ENCODE results near the gene CACNG1. TPM values are rescaled to one million over a fixed set of nuclear protein-coding genes. Genes with fewer than 3 reads are reported as not detected.

The CACNG1 gene
- polyA plus RNA-seq, 2 donors = not detected

DNA sequence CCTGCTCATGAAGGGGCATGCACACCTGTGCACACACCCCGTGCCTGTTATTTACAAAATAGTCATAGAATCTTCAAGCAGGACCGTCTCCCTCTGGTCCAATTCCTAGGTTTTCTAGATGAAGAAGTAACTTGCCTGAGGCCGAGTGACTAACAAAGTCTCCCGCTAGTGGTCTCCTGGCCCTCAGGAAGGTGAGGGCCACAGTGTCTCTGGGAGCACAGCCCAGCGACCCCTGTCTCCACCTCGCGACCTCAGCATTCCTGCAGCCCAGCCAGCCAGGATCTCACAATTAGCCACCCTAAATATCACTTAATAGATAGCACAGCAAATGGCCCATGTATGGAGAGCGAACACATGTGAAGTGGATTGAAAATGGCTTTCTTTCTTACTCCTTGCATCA lies 30.5 kb upstream of the CACNG1 start:
- WGBS, 2 donors = 75 to 87% methylated on average over 8 of the region's 8 CpGs
- Histone ChIP-seq H3K27me3 (ENCODE audit: control insufficient read depth in 1 of 2, insufficient read depth in 2 of 2, low read length in 2 of 2) (no peaks in the 10 kb centered on the region), H3K9me3 (ENCODE audit: control insufficient read depth in 2 of 2, insufficient read depth in 1 of 2, low read depth in 1 of 2, low read length in 1 of 2) (peaks cover 0 to 2% of the 10 kb centered on the region in 2 donors), H3K4me3 (ENCODE audit: low read depth in 1 of 2, low read length in 2 of 2) (no peak overlapping the region), H3K4me1 (ENCODE audit: control insufficient read depth in 2 of 2, insufficient read depth in 2 of 2, low read length in 1 of 2) (no peaks in the 10 kb centered on the region), H3K36me3 (ENCODE audit: control insufficient read depth in 2 of 2, insufficient read depth in 2 of 2, low read length in 1 of 2) (no peaks in the 10 kb centered on the region), H3K27ac (ENCODE audit: low read depth in 2 of 2, low read length in 1 of 2) (no peak overlapping the region)

DNA sequence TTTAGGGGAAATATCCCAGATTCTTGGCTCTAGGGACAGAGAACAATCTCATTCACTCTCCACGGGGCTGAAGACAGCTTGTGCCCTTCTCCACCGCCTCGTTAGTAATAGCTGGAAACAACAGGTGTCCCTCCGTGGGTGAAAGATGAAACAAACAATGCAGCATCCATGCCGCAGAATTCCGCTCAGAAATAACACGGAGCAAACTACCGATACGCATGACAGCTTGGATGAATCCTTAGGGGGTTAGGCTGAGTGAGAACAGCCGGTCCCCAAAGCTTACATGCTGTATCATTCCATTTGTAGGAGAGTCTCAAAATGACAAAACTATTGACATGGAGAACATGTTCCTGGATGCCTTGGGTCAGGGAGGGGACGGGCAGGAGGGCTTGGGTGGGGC lies 29.4 kb upstream of the CACNG1 start:
- H3K27me3 ChIP-seq (ENCODE audit: control insufficient read depth in 1 of 2, insufficient read depth in 2 of 2, low read length in 2 of 2) = no peaks in the 10 kb centered on the region
- H3K4me3 ChIP-seq (ENCODE audit: low read depth in 1 of 2, low read length in 2 of 2) = no peak overlapping the region
- no peaks in the 10 kb centered on the region for H3K36me3 ChIP-seq (ENCODE audit: control insufficient read depth in 2 of 2, insufficient read depth in 2 of 2, low read length in 1 of 2)
- H3K9me3 ChIP-seq (ENCODE audit: control insufficient read depth in 2 of 2, insufficient read depth in 1 of 2, low read depth in 1 of 2, low read length in 1 of 2) = peaks cover 0 to 2% of the 10 kb centered on the region in 2 donors
- H3K4me1 ChIP-seq (ENCODE audit: control insufficient read depth in 2 of 2, insufficient read depth in 2 of 2, low read length in 1 of 2) = no peaks in the 10 kb centered on the region
- no peak overlapping the region for H3K27ac ChIP-seq (ENCODE audit: low read depth in 2 of 2, low read length in 1 of 2)
- WGBS, 2 donors = 76 to 82% methylated on average over 11 of the region's 11 CpGs

DNA sequence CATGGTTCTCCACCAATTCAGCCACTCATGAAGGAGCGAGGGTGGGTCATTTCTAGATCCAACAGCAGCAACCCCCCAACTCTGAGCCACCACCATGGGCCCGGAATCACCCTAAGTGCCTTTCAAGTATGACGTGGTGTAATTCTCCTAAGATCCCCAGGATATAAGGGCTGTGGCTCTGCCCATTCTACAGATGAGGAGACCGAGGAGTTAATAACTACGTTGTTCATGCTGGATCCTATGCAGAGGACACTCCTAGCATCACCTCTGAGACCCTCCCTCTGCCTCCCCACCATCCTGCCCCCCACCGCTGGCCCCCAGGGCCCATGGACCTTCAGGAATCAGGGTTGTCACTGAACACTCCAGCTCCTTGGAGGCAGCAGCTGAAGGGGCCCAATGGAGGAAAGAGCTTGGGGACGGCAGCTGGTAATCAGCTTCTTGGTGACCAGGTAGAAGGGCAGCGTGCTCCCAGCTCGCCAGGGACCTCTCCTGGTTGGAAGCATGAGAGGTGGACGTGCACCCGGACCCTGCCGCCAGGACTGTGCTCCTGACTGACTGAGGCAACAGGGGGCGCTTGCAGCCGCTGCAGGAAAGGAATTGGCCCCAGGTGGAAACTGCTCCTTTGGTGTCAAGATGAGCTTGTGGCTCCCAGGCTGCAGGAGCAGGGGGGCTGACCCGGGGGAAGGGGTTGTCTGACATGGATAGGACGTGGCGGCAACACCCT lies 28.2 kb upstream of the CACNG1 start:
- H3K27me3 ChIP-seq (ENCODE audit: control insufficient read depth in 1 of 2, insufficient read depth in 2 of 2, low read length in 2 of 2) = no peaks in the 10 kb centered on the region
- no peaks in the 10 kb centered on the region for H3K4me1 ChIP-seq (ENCODE audit: control insufficient read depth in 2 of 2, insufficient read depth in 2 of 2, low read length in 1 of 2)
- H3K36me3 ChIP-seq (ENCODE audit: control insufficient read depth in 2 of 2, insufficient read depth in 2 of 2, low read length in 1 of 2) = no peaks in the 10 kb centered on the region
- no peak overlapping the region for H3K27ac ChIP-seq (ENCODE audit: low read depth in 2 of 2, low read length in 1 of 2)
- H3K9me3 ChIP-seq (ENCODE audit: control insufficient read depth in 2 of 2, insufficient read depth in 1 of 2, low read depth in 1 of 2, low read length in 1 of 2) = peaks cover 0 to 2% of the 10 kb centered on the region in 2 donors
- whole genome bisulfite sequencing, 2 donors = 78 to 79% methylated on average over 17 of the region's 17 CpGs
- no peak overlapping the region for H3K4me3 ChIP-seq (ENCODE audit: low read depth in 1 of 2, low read length in 2 of 2)

DNA sequence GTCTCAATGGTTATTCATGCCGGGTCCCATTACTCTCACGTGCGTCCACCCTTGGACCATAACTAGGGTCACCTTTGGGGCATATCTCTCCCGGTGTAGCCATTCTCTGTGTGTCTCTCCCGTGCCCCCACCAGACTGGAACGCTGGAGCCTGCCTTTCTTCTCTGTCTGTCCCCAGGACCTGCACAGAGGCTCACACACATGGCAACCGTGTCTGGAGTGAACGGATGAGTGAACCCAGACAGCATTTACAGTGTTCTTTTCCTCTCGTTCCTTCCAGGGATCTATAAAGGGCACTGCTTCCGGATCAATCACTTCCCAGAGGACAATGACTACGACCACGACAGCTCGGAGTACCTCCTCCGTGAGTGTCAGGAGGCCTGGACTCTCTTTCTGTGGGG lies 26.4 kb upstream of the CACNG1 start:
- Histone ChIP-seq H3K27ac (ENCODE audit: low read depth in 2 of 2, low read length in 1 of 2) (no peak overlapping the region), H3K27me3 (ENCODE audit: control insufficient read depth in 1 of 2, insufficient read depth in 2 of 2, low read length in 2 of 2) (no peaks in the 10 kb centered on the region), H3K36me3 (ENCODE audit: control insufficient read depth in 2 of 2, insufficient read depth in 2 of 2, low read length in 1 of 2) (no peaks in the 10 kb centered on the region), H3K9me3 (ENCODE audit: control insufficient read depth in 2 of 2, insufficient read depth in 1 of 2, low read depth in 1 of 2, low read length in 1 of 2) (peaks cover 0 to 2% of the 10 kb centered on the region in 2 donors), H3K4me1 (ENCODE audit: control insufficient read depth in 2 of 2, insufficient read depth in 2 of 2, low read length in 1 of 2) (no peaks in the 10 kb centered on the region), H3K4me3 (ENCODE audit: low read depth in 1 of 2, low read length in 2 of 2) (no peak overlapping the region)
- WGBS, 2 donors = 85 to 88% methylated on average over 14 of the region's 14 CpGs

DNA sequence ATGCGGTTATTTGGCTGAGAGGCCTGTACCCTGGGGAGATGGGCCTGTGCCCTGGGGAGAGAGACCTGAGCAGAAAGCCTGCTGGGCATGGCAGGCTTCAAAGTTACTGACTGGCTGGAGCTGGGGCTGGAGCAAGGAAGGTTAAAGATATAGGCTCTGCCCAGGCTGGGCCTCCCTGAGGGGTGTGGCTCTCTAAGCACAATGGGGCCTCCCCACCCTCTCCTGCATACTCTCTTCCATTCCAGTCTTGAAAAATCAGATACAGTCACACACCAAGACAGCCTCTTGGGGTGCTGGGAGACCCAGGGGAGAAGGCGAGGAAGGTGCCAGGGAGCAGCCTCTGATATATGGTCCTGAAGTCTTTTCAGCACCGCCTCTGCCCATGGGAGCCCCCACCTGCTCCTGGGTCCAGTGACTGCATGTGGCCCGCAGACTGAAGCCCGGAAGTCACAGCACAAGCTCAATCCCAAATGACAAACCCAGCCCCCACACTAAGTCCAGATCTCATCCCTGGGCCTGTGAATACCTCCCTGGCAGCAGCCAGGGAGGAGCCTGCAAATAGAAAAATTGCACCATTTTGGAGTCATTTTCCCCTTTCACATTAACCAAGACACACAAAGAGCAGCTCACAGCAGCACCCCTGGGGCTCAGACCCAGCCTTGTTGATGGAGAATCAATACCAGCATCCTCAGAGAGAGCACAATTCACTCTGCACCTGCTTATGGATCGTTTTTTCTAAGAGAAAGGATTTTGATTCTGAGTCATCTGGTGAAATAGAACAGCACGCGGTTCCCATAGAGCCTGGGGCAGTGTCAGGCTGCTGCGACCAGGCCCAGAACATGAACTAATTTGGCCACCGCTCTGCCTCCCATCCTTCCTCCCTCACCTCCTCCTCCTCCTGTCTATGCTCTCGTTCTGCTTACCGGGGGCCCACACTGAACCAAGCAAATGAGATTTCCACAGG lies 25.6 kb upstream of the CACNG1 start:
- peaks cover 0 to 2% of the 10 kb centered on the region in 2 donors for H3K9me3 ChIP-seq (ENCODE audit: control insufficient read depth in 2 of 2, insufficient read depth in 1 of 2, low read depth in 1 of 2, low read length in 1 of 2)
- WGBS, 2 donors = 77 to 84% methylated on average over 12 of the region's 12 CpGs
- no peak overlapping the region for H3K4me3 ChIP-seq (ENCODE audit: low read depth in 1 of 2, low read length in 2 of 2)
- H3K27ac ChIP-seq (ENCODE audit: low read depth in 2 of 2, low read length in 1 of 2) = no peak overlapping the region
- H3K36me3 ChIP-seq (ENCODE audit: control insufficient read depth in 2 of 2, insufficient read depth in 2 of 2, low read length in 1 of 2) = no peaks in the 10 kb centered on the region
- no peaks in the 10 kb centered on the region for H3K4me1 ChIP-seq (ENCODE audit: control insufficient read depth in 2 of 2, insufficient read depth in 2 of 2, low read length in 1 of 2)
- H3K27me3 ChIP-seq (ENCODE audit: control insufficient read depth in 1 of 2, insufficient read depth in 2 of 2, low read length in 2 of 2) = no peaks in the 10 kb centered on the region

DNA sequence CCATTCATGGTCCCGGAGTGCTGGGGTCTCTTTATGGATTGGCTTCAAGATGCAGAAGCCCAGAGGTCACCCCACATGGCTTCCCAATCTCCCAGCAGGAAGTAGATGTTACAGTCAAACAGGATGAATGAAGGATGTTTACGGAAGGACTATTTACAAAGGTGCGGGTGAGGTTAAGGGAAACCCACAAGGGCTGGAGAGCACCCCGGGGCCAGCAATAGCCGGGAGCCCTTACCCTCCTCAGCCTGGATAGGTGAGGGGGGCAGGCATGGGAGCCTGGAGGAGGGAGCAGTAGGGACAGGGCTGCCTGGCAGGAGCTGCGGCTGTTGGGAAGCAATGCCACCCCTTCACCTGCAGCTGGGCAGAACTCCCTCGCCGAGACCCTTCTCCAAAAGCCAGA lies 24.5 kb upstream of the CACNG1 start:
- WGBS, 2 donors = 72 to 79% methylated on average over 8 of the region's 8 CpGs
- no peak overlapping the region for H3K4me3 ChIP-seq (ENCODE audit: low read depth in 1 of 2, low read length in 2 of 2)

DNA sequence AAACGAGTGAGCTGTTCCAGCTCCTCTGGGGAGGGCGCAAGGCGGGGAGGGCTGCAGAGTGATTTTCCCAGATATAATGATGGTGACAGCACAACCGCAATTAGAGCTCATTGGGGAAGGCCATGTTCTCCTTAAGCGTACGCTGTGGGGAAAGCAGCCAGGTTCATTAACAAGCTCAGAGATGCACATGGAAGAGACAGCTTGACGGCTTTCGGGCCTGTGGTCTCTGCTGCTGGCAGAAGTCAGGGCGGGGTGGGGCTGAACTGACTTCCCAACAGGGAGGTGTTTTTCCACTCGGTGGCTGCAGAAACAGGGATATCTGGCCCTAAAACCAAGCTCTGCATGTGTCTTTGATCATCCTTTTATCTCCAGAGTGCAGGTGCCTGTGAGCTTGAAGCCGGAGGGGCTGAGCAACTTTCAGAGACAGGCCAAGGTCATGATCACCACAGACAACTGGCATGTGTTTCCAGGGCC lies 24.0 kb upstream of the CACNG1 start:
- 69 to 78% methylated on average over 11 of the region's 11 CpGs for WGBS, 2 donors
- H3K27me3 ChIP-seq (ENCODE audit: control insufficient read depth in 1 of 2, insufficient read depth in 2 of 2, low read length in 2 of 2) = no peaks in the 10 kb centered on the region
- peaks cover 0 to 4% of the 10 kb centered on the region in 2 donors for H3K4me1 ChIP-seq (ENCODE audit: control insufficient read depth in 2 of 2, insufficient read depth in 2 of 2, low read length in 1 of 2)
- H3K9me3 ChIP-seq (ENCODE audit: control insufficient read depth in 2 of 2, insufficient read depth in 1 of 2, low read depth in 1 of 2, low read length in 1 of 2) = peaks cover 0 to 2% of the 10 kb centered on the region in 2 donors
- no peak overlapping the region for H3K27ac ChIP-seq (ENCODE audit: low read depth in 2 of 2, low read length in 1 of 2)
- no peaks in the 10 kb centered on the region for H3K36me3 ChIP-seq (ENCODE audit: control insufficient read depth in 2 of 2, insufficient read depth in 2 of 2, low read length in 1 of 2)
- no peak overlapping the region for H3K4me3 ChIP-seq (ENCODE audit: low read depth in 1 of 2, low read length in 2 of 2)

More for the DNA sequence above, 24.5 kb upstream of the CACNG1 start:
- peaks cover 0 to 2% of the 10 kb centered on the region in 2 donors for H3K4me1 ChIP-seq (ENCODE audit: control insufficient read depth in 2 of 2, insufficient read depth in 2 of 2, low read length in 1 of 2)
- no peaks in the 10 kb centered on the region for H3K27me3 ChIP-seq (ENCODE audit: control insufficient read depth in 1 of 2, insufficient read depth in 2 of 2, low read length in 2 of 2)
- peaks cover 0 to 2% of the 10 kb centered on the region in 2 donors for H3K9me3 ChIP-seq (ENCODE audit: control insufficient read depth in 2 of 2, insufficient read depth in 1 of 2, low read depth in 1 of 2, low read length in 1 of 2)
- H3K36me3 ChIP-seq (ENCODE audit: control insufficient read depth in 2 of 2, insufficient read depth in 2 of 2, low read length in 1 of 2) = no peaks in the 10 kb centered on the region
- no peak overlapping the region for H3K27ac ChIP-seq (ENCODE audit: low read depth in 2 of 2, low read length in 1 of 2)

DNA sequence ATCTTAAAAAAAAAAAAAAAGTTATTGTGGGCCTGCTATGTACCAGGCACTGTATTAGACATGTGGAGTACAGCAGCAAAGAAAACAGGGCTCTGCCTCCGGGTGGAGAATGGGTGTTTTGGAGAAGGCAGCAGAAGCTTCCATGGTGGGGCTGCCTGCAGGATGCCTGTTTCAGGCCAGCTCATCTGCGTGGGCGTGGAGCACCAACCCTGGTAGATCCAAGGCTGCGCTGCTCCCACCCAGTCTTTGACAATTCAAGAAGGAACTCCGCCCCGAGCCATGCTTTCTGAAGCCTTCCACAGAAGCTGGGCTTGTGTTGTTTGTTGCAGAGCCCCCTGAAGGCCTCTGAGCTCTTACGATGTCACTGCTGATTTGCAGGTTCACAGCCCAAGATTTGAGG lies 23.2 kb upstream of the CACNG1 start:
- H3K4me3 ChIP-seq (ENCODE audit: low read depth in 1 of 2, low read length in 2 of 2) = no peak overlapping the region
- no peaks in the 10 kb centered on the region for H3K27me3 ChIP-seq (ENCODE audit: control insufficient read depth in 1 of 2, insufficient read depth in 2 of 2, low read length in 2 of 2)
- 88% methylated on average over 7 of the region's 7 CpGs for WGBS, 2 donors
- H3K27ac ChIP-seq (ENCODE audit: low read depth in 2 of 2, low read length in 1 of 2) = no peak overlapping the region
- no peaks in the 10 kb centered on the region for H3K36me3 ChIP-seq (ENCODE audit: control insufficient read depth in 2 of 2, insufficient read depth in 2 of 2, low read length in 1 of 2)
- H3K9me3 ChIP-seq (ENCODE audit: control insufficient read depth in 2 of 2, insufficient read depth in 1 of 2, low read depth in 1 of 2, low read length in 1 of 2) = no peaks in the 10 kb centered on the region
- H3K4me1 ChIP-seq (ENCODE audit: control insufficient read depth in 2 of 2, insufficient read depth in 2 of 2, low read length in 1 of 2) = peaks cover 0 to 4% of the 10 kb centered on the region in 2 donors

DNA sequence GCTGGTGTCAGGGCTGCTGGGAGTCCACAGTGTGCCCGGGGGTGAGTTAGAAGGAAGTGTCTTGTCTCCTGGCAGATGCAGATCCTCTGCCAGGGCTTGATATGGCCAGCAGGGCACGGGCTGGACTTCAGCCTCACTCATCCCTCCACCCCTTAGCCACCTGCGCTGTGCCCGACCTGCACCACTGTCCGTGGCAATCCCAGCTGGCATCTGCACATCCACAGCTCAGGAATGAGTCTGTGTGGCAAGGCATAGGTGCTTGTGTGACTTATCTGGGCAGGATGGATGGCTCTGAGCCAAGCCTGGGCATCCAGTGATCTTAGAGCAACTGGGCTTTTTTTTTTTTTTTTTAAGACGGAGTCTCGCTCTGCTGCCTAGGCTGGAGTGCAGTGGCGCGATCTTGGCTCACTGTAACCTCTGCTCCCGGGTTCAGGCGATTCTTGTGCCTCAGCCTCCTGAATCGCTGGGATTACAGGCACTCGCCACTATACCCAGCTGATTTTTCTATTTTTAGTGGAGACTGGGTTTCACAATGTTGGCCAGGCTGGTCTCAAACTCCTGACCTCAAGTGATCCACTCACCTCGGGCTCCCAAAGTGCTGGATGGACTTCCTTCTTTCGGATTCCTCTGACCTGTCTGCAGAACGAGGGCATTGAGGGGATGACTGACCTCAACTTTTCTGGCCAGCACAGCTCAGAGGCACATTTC lies 22.5 kb upstream of the CACNG1 start:
- H3K4me3 ChIP-seq (ENCODE audit: low read depth in 1 of 2, low read length in 2 of 2) = no peak overlapping the region
- H3K9me3 ChIP-seq (ENCODE audit: control insufficient read depth in 2 of 2, insufficient read depth in 1 of 2, low read depth in 1 of 2, low read length in 1 of 2) = no peaks in the 10 kb centered on the region
- H3K4me1 ChIP-seq (ENCODE audit: control insufficient read depth in 2 of 2, insufficient read depth in 2 of 2, low read length in 1 of 2) = peaks cover 0 to 4% of the 10 kb centered on the region in 2 donors
- 80 to 81% methylated on average over 16 of the region's 16 CpGs for WGBS, 2 donors
- no peaks in the 10 kb centered on the region for H3K27me3 ChIP-seq (ENCODE audit: control insufficient read depth in 1 of 2, insufficient read depth in 2 of 2, low read length in 2 of 2)
- H3K27ac ChIP-seq (ENCODE audit: low read depth in 2 of 2, low read length in 1 of 2) = no peak overlapping the region
- no peaks in the 10 kb centered on the region for H3K36me3 ChIP-seq (ENCODE audit: control insufficient read depth in 2 of 2, insufficient read depth in 2 of 2, low read length in 1 of 2)

All from esophagus (tissue), 2 donors.